Measurements from ENCODE around the gene PARD6B. TPM values are rescaled to one million over a fixed set of nuclear protein-coding genes. Genes with fewer than 3 reads are reported as not detected.

Gene PARD6B
- total RNA-seq, 1 experiment from 2014 or later = 41.3 TPM

- ATAC-seq (no peak), DNase-seq (ENCODE audit: low read depth, low spot score) (no peak)
- no TSS peak for BruUV-seq (replicated peaks)
- intact Hi-C loops (cut with micrococcal nuclease) = no loop called here
- Histone ChIP-seq H3K9ac (ENCODE audit: low read length) (no peak overlapping the region), H3K4me1 (ENCODE audit: control insufficient read depth in 1 of 2, insufficient read depth in 2 of 2, low read length in 2 of 2) (peaks cover 7 to 19% of the 10 kb centered on the region in 2 experiments; a peak in 3 of 4 replicates), H3K27me3 (ENCODE audit: insufficient read depth, low read length) (no peaks in the 10 kb centered on the region), H3K4me3 (replicated peaks in 1 of 2; ENCODE audit: low read depth in 1 of 2, low read length in 2 of 2) (no peak overlapping the region), H4K20me1 (ENCODE audit: insufficient read depth) (no peaks in the 10 kb centered on the region), H3K79me2 (ENCODE audit: insufficient read depth, low read length) (no peaks in the 10 kb centered on the region), H3K4me2 (ENCODE audit: low read length) (no peak overlapping the region), H2AFZ (ENCODE audit: low read depth, low read length, poor library complexity, severe bottlenecking) (no peak overlapping the region), H3K9me2 (ENCODE audit: insufficient read depth) (no peaks in the 10 kb centered on the region), H3K9me3 (ENCODE audit: control insufficient read depth in 1 of 2, insufficient read depth in 1 of 2, low read depth in 1 of 2, low read length in 2 of 2) (no peaks in the 10 kb centered on the region), H3K36me3 (ENCODE audit: control insufficient read depth in 1 of 2, insufficient read depth in 2 of 2, low read length in 2 of 2) (no peaks in the 10 kb centered on the region), H3K27ac (ENCODE audit: low read depth, low read length) (no peak overlapping the region)
- no peak for TF ChIP-seq POLR2AphosphoS5 (IDR thresholded peaks at IDR 0.05; ENCODE audit: low read depth, low read length)
- no peak for TF ChIP-seq CEBPB (IDR thresholded peaks at IDR 0.05; ENCODE audit: low read depth)
- no peak for TF ChIP-seq JUND (IDR thresholded peaks at IDR 0.05)
- POLR2A ChIA-PET = interaction anchor here (1.4 kb wide), 1 partner anchor 19 kb away, joined by 4 read pairs; no protein-coding TSS in a partner anchor
- RAD21 ChIA-PET (ENCODE audit: low non-redundant PET in 1 of 2, low total read pairs in 2 of 2, uncharacterized antibody in 2 of 2, unreplicated experiment in 2 of 2) = no interaction called here
- CTCF ChIA-PET = no interaction called here
Measured at GRCh38 chr20:50711113-50711825, 20.1 kb upstream of the PARD6B start.

DNA sequence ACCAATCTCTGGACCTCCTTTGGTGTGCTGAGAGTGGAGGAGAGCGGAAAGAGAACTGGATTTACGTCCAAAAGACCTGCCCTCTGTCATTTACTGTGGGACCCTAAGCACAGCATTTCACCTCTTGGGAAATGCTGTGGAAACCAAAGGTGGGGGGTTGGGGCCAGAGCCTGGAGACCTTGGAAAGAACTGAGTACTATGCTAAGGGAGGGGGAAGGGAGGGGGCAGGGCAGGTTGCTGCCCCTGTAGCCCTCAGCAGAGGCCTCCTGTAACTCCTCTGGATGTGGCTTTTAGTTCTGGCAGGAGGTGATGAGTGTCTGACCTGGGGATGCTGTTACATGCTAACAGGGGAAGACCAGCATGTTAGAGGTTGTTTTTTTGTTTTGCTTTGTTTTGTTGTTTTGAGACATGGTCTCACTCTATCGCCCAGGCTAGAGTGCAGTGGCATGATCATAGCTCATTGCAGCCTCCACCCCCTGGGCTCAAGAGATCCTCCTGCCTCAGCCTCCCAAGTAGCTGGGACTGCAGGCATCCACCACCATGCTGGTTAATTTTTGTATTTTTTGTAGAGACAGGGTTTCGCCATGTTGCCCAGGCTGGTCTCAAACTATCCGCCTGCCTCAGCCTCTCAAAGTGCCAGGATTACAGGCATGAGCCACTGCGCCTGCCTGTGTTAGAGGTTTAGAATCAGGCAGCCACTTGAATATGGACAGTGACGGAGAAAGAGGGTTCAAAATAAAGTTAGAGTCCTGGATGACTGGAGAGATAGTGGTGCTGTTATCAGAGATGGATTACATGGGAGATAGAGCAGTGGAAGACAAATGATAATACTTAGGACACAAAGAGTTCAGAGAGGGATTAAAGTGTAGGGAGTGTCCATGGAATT lies 18.4 kb upstream of the PARD6B start:
- POLR2A ChIA-PET = interaction anchor here (0.9 to 1.3 kb wide), 2 partner anchors 12 to 16 kb away, joined by 3 to 4 read pairs; no protein-coding TSS in a partner anchor

More for the DNA sequence above, 18.4 kb upstream of the PARD6B start:
- Histone ChIP-seq H3K4me3 (replicated peaks in 1 of 2; ENCODE audit: low read depth in 1 of 2, low read length in 2 of 2) (no peak overlapping the region), H3K36me3 (ENCODE audit: control insufficient read depth in 1 of 2, insufficient read depth in 2 of 2, low read length in 2 of 2) (no peaks in the 10 kb centered on the region), H2AFZ (ENCODE audit: low read depth, low read length, poor library complexity, severe bottlenecking) (no peak overlapping the region), H3K9ac (ENCODE audit: low read length) (no peak overlapping the region), H3K79me2 (ENCODE audit: insufficient read depth, low read length) (no peaks in the 10 kb centered on the region), H3K27me3 (ENCODE audit: insufficient read depth, low read length) (no peaks in the 10 kb centered on the region), H3K9me3 (ENCODE audit: control insufficient read depth in 1 of 2, insufficient read depth in 1 of 2, low read depth in 1 of 2, low read length in 2 of 2) (no peaks in the 10 kb centered on the region), H3K9me2 (ENCODE audit: insufficient read depth) (no peaks in the 10 kb centered on the region), H3K27ac (ENCODE audit: low read depth, low read length) (no peak overlapping the region), H4K20me1 (ENCODE audit: insufficient read depth) (no peaks in the 10 kb centered on the region), H3K4me1 (ENCODE audit: control insufficient read depth in 1 of 2, insufficient read depth in 2 of 2, low read length in 2 of 2) (peaks cover 13 to 37% of the 10 kb centered on the region in 2 experiments; a peak in 3 of 4 replicates), H3K4me2 (ENCODE audit: low read length) (no peak overlapping the region)
- intact Hi-C loops (cut with micrococcal nuclease) = no loop called here
- TF ChIP-seq ELF1 (IDR thresholded peaks at IDR 0.05; ENCODE audit: borderline replicate concordance, low read depth) = no peak
- TF ChIP-seq, protein P1, sequence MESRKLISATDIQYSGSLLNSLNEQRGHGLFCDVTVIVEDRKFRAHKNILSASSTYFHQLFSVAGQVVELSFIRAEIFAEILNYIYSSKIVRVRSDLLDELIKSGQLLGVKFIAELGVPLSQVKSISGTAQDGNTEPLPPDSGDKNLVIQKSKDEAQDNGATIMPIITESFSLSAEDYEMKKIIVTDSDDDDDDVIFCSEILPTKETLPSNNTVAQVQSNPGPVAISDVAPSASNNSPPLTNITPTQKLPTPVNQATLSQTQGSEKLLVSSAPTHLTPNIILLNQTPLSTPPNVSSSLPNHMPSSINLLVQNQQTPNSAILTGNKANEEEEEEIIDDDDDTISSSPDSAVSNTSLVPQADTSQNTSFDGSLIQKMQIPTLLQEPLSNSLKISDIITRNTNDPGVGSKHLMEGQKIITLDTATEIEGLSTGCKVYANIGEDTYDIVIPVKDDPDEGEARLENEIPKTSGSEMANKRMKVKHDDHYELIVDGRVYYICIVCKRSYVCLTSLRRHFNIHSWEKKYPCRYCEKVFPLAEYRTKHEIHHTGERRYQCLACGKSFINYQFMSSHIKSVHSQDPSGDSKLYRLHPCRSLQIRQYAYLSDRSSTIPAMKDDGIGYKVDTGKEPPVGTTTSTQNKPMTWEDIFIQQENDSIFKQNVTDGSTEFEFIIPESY (IDR thresholded peaks at IDR 0.05; ENCODE audit: extremely low read depth, insufficient replicate concordance, low read length) = no peak
- TF ChIP-seq CTCF (IDR thresholded peaks at IDR 0.05 in 2 of 3, conservative IDR thresholded peaks at IDR 0.05 in 1 of 3; ENCODE audit: borderline replicate concordance in 1 of 3, insufficient read depth in 1 of 3, low read depth in 2 of 3, low read length in 2 of 3) = no peak
- TF ChIP-seq RAD21 (IDR thresholded peaks at IDR 0.05; ENCODE audit: low read depth) = no peak
- no peak for TF ChIP-seq SIN3A (IDR thresholded peaks at IDR 0.05; ENCODE audit: low read depth)
- TF ChIP-seq CEBPB (IDR thresholded peaks at IDR 0.05; ENCODE audit: low read depth) = no peak
- TF ChIP-seq SP1 (IDR thresholded peaks at IDR 0.05; ENCODE audit: low read depth) = no peak
- TF ChIP-seq ZFX (IDR thresholded peaks at IDR 0.05) = no peak
- TF ChIP-seq MAX (IDR thresholded peaks at IDR 0.05) = no peak
- TF ChIP-seq YY1 (IDR thresholded peaks at IDR 0.05; ENCODE audit: extremely low read depth, insufficient replicate concordance, low read depth, low read length) = no peak
- ATAC-seq = no peak
- BruUV-seq (replicated peaks) = no TSS peak
- CTCF ChIA-PET = interaction anchor here (0.7 to 1.9 kb wide), 9 partner anchors 11 to 87 kb away, joined by 3 to 10 read pairs (median 3); no protein-coding TSS in a partner anchor
- RAD21 ChIA-PET (ENCODE audit: low non-redundant PET in 1 of 2, low total read pairs in 2 of 2, uncharacterized antibody in 2 of 2, unreplicated experiment in 2 of 2) = interaction anchor here in 1 of 2 experiments (1.3 kb wide), 1 partner anchor 87 kb away, joined by 5 read pairs; no protein-coding TSS in a partner anchor
- no peak for DNase-seq (ENCODE audit: low read depth, low spot score)

Data from HCT116 (cell line).